ENCODE measurements around the gene PLEKHA4.
"Not testable (repeated sequence)": the region's sequence is repeated elsewhere in the genome, so short reads cannot be mapped to it uniquely, and the experiment has no call there.

Gene PLEKHA4

GRCh38 chr19:48881741-48882657 is 13.6 kb upstream of the PLEKHA4 start:
- peaks cover 10% of the 10 kb centered on the region; the same call in 1 of the 2 replicates for H3K9me3 ChIP-seq (ENCODE audit: insufficient read depth, low read length)
- H3K27me3 ChIP-seq (ENCODE audit: low read length), result no peaks in the 10 kb centered on the region
- peaks cover 42% of the 10 kb centered on the region for H3F3A ChIP-seq (ENCODE audit: insufficient read depth)
- H3K79me2 ChIP-seq (ENCODE audit: insufficient read depth, low read length), result no peaks in the 10 kb centered on the region
- 0 out of 2 replicates have a peak overlapping the region, but pooled peaks have one; percentile 27 for H3K27ac ChIP-seq (ENCODE audit: low read depth, low read length)
- H3K4me2 ChIP-seq (ENCODE audit: low read depth, low read length, poor library complexity, severe bottlenecking), result no peak overlapping the region
- H2AFZ ChIP-seq (ENCODE audit: low read depth, low read length, severe bottlenecking), result no peak overlapping the region
- H3K36me3 ChIP-seq (ENCODE audit: low read length), result peaks cover 4% of the 10 kb centered on the region; the same call in 1 of the 2 replicates
- H4K20me1 ChIP-seq (ENCODE audit: low read depth, low read length), result no peaks in the 10 kb centered on the region
- no peaks in the 10 kb centered on the region for H3K9me2 ChIP-seq (replicated peaks; ENCODE audit: insufficient read depth, low read length)
- no peak overlapping the region for H3K9ac ChIP-seq (ENCODE audit: low read length)
- no peak overlapping the region for H3K4me3 ChIP-seq (ENCODE audit: insufficient read depth, low read length, poor library complexity, severe bottlenecking)
- TF ChIP-seq EZH2phosphoT487 (conservative IDR thresholded peaks at IDR 0.05; ENCODE audit: low read length), result no peak
- no peak for TF ChIP-seq CTCF (IDR thresholded peaks at IDR 0.05; ENCODE audit: insufficient read depth, low read length, poor library complexity, severe bottlenecking)

GRCh38 chr19:48879696-48880095 is 11.3 kb upstream of the PLEKHA4 start:
- Histone ChIP-seq H3F3A (ENCODE audit: insufficient read depth) (peaks cover 64% of the 10 kb centered on the region), H3K27ac (ENCODE audit: low read depth, low read length) (peak overlapping the region; percentile 97; the same call in 1 of the 2 replicates)
- H3K79me2 ChIP-seq (ENCODE audit: insufficient read depth, low read length); H4K20me1 ChIP-seq (ENCODE audit: low read depth, low read length); H3K9me2 ChIP-seq (replicated peaks; ENCODE audit: insufficient read depth, low read length); H3K36me3 ChIP-seq (ENCODE audit: low read length); H3K27me3 ChIP-seq (ENCODE audit: low read length); H3K9me3 ChIP-seq (ENCODE audit: insufficient read depth, low read length); H2AFZ ChIP-seq (ENCODE audit: low read depth, low read length, severe bottlenecking); H3K4me3 ChIP-seq (ENCODE audit: insufficient read depth, low read length, poor library complexity, severe bottlenecking); H3K4me2 ChIP-seq (ENCODE audit: low read depth, low read length, poor library complexity, severe bottlenecking); H3K9ac ChIP-seq (ENCODE audit: low read length): not testable (repeated sequence)

GRCh38 chr19:48879025-48879637 is 10.7 kb upstream of the PLEKHA4 start:
- Histone ChIP-seq H3F3A (ENCODE audit: insufficient read depth) (peaks cover 70% of the 10 kb centered on the region), H3K9ac (ENCODE audit: low read length) (no peak overlapping the region), H3K79me2 (ENCODE audit: insufficient read depth, low read length) (peaks cover 6% of the 10 kb centered on the region; the same call in 1 of the 2 replicates), H3K27ac (ENCODE audit: low read depth, low read length) (peak overlapping the region; percentile 97), H3K36me3 (ENCODE audit: low read length) (peaks cover 4% of the 10 kb centered on the region; the same call in 1 of the 2 replicates), H3K9me2 (replicated peaks; ENCODE audit: insufficient read depth, low read length) (no peaks in the 10 kb centered on the region), H4K20me1 (ENCODE audit: low read depth, low read length) (no peaks in the 10 kb centered on the region), H3K4me2 (ENCODE audit: low read depth, low read length, poor library complexity, severe bottlenecking) (no peak overlapping the region), H2AFZ (ENCODE audit: low read depth, low read length, severe bottlenecking) (no peak overlapping the region), H3K9me3 (ENCODE audit: insufficient read depth, low read length) (peaks cover 10% of the 10 kb centered on the region; the same call in 1 of the 2 replicates), H3K27me3 (ENCODE audit: low read length) (no peaks in the 10 kb centered on the region), H3K4me3 (ENCODE audit: insufficient read depth, low read length, poor library complexity, severe bottlenecking) (no peak overlapping the region)
- TF ChIP-seq CTCF (IDR thresholded peaks at IDR 0.05; ENCODE audit: insufficient read depth, low read length, poor library complexity, severe bottlenecking) (no peak), EZH2phosphoT487 (conservative IDR thresholded peaks at IDR 0.05; ENCODE audit: low read length) (no peak)

All from SU-DHL-6 (cell line).